Measurements from ENCODE around the gene TUBB. TPM values are rescaled to one million over a fixed set of nuclear protein-coding genes. Genes with fewer than 3 reads are reported as not detected.

The TUBB gene
- total RNA-seq, 1 donor from 2014 or later, result 2,264 TPM

GRCh38 chr6:30707281-30707850, 12.8 kb upstream of the TUBB start:
- Mint-ChIP-seq H3K9me3 (ENCODE audit: unreplicated experiment) (peaks cover 6% of the 10 kb centered on the region), H3K4me1 (ENCODE audit: low read depth, unreplicated experiment) (no peaks in the 10 kb centered on the region), H3K27ac (ENCODE audit: unreplicated experiment) (no peak overlapping the region), H3K36me3 (ENCODE audit: unreplicated experiment) (peaks cover 9% of the 10 kb centered on the region), H3K27me3 (ENCODE audit: unreplicated experiment) (peaks cover 13% of the 10 kb centered on the region), H3K4me3 (ENCODE audit: unreplicated experiment) (peak overlapping the region; percentile 32)
- no peak for DNase-seq
- no peak for TF ChIP-seq CTCF (IDR thresholded peaks at IDR 0.05; ENCODE audit: partially characterized antibody, unreplicated experiment)

GRCh38 chr6:30709101-30709868, 10.9 kb upstream of the TUBB start:
- Mint-ChIP-seq H3K9me3 (ENCODE audit: unreplicated experiment) (peaks cover 1% of the 10 kb centered on the region), H3K27me3 (ENCODE audit: unreplicated experiment) (peaks cover 9% of the 10 kb centered on the region), H3K4me3 (ENCODE audit: unreplicated experiment) (no peak overlapping the region), H3K4me1 (ENCODE audit: low read depth, unreplicated experiment) (no peaks in the 10 kb centered on the region), H3K36me3 (ENCODE audit: unreplicated experiment) (peaks cover 18% of the 10 kb centered on the region), H3K27ac (ENCODE audit: unreplicated experiment) (no peak overlapping the region)
- TF ChIP-seq CTCF (IDR thresholded peaks at IDR 0.05; ENCODE audit: partially characterized antibody, unreplicated experiment), result no peak
- no peak for DNase-seq

- Mint-ChIP-seq H3K27me3 (ENCODE audit: unreplicated experiment) (peaks cover 10% of the 10 kb centered on the region), H3K27ac (ENCODE audit: unreplicated experiment) (no peak overlapping the region), H3K36me3 (ENCODE audit: unreplicated experiment) (peaks cover 17% of the 10 kb centered on the region), H3K4me1 (ENCODE audit: low read depth, unreplicated experiment) (peaks cover 6% of the 10 kb centered on the region), H3K9me3 (ENCODE audit: unreplicated experiment) (peaks cover 3% of the 10 kb centered on the region), H3K4me3 (ENCODE audit: unreplicated experiment) (no peak overlapping the region)
- TF ChIP-seq CTCF (IDR thresholded peaks at IDR 0.05; ENCODE audit: partially characterized antibody, unreplicated experiment), result no peak
- no peak for DNase-seq
These were observed 8.3 kb upstream of the TUBB start for GRCh38 chr6:30711758-30712380.

GRCh38 chr6:30712441-30712945, 7.7 kb upstream of the TUBB start:
- H3K27ac Mint-ChIP-seq (ENCODE audit: unreplicated experiment), result peak overlapping the region; percentile 53
- peaks cover 6% of the 10 kb centered on the region for H3K4me1 Mint-ChIP-seq (ENCODE audit: low read depth, unreplicated experiment)
- TF ChIP-seq CTCF (IDR thresholded peaks at IDR 0.05; ENCODE audit: partially characterized antibody, unreplicated experiment), result no peak
- H3K9me3 Mint-ChIP-seq (ENCODE audit: unreplicated experiment), result peaks cover 4% of the 10 kb centered on the region
- DNase-seq, result no peak
- H3K36me3 Mint-ChIP-seq (ENCODE audit: unreplicated experiment), result peaks cover 13% of the 10 kb centered on the region
- no peak overlapping the region for H3K4me3 Mint-ChIP-seq (ENCODE audit: unreplicated experiment)
- peaks cover 13% of the 10 kb centered on the region for H3K27me3 Mint-ChIP-seq (ENCODE audit: unreplicated experiment)

Data from glutamatergic neuron (in vitro differentiated cells).